SK-N-SH (cell line): ENCODE measurements around the gene LRMDA. TPM values are rescaled to one million over a fixed set of nuclear protein-coding genes. Genes with fewer than 3 reads are reported as not detected.

Experiments
- CTCF ChIA-PET: fragments of 300-600, 350-600 bp; formaldehyde crosslinking; extraction: SDS; loops from one replicate; lab custom pipeline; 2021; lab: Yijun Ruan, JAX
- POLR2A ChIA-PET: fragments of 350-600 bp; sonication (Branson Sonifier 250); formaldehyde crosslinking; extraction: SDS; loops from one replicate; lab custom pipeline; 2020; ENCODE audit warnings: antibody characterized with exemption, inconsistent platforms; lab: Yijun Ruan, JAX
- DNase-seq: peaks from one replicate; pipeline ENCODE4 v3.0.0; 2012
- H2AFZ ChIP-seq: fragments of 200-600 bp; sonication (generic); 2 replicates; pipeline ENCODE4 v1.8.1; 2016; ENCODE audit warnings: antibody characterized with exemption, mild to moderate bottlenecking, low read depth
- H3F3A ChIP-seq: fragments of 200-600 bp; sonication (generic); replicated peaks from 2 replicates; pipeline ENCODE3; 2016; ENCODE audit warnings: antibody characterized with exemption, mild to moderate bottlenecking; ENCODE audit not compliant: insufficient read depth
- H3K27ac ChIP-seq, 2 experiments: fragments of 200-500 bp in 1 of 2; fragments of 200-600 bp in 1 of 2; sonication (Bioruptor generic) in 1 of 2; sonication (generic), shearing (Covaris generic) in 1 of 2; 2 replicates each; pipeline versions ENCODE4 v1.5.1 to v1.6.1; 2014 to 2016; ENCODE audit warnings: low read depth in 2 of 2, inconsistent platforms in 1 of 2, low read length in 1 of 2, mild to moderate bottlenecking in 1 of 2, mixed read lengths in 1 of 2
- H3K27me3 ChIP-seq: fragments of 200-600 bp; sonication (generic), shearing (Covaris generic); 2 replicates; pipeline ENCODE4 v1.6.1; 2016; ENCODE audit warnings: mixed run types; ENCODE audit not compliant: insufficient read depth
- H3K36me3 ChIP-seq, 2 experiments: fragments of 200-500 bp in 1 of 2; fragments of 200-600 bp in 1 of 2; sonication (Bioruptor generic) in 1 of 2; sonication (generic) in 1 of 2; replicated peaks in 1 of 2; 2 replicates each; pipeline versions ENCODE3 to v1.5.1; 2014 to 2016; ENCODE audit warnings: low read length in 1 of 2, mild to moderate bottlenecking in 1 of 2; ENCODE audit not compliant: insufficient read depth in 2 of 2, control insufficient read depth in 1 of 2
- H3K4me1 ChIP-seq, 2 experiments: fragments of 200-500 bp in 1 of 2; fragments of 200-600 bp in 1 of 2; sonication (Bioruptor generic) in 1 of 2; sonication (generic), shearing (Covaris generic) in 1 of 2; 2 replicates each; pipeline versions ENCODE4 v1.5.1 to v1.6.1; 2014 to 2016; ENCODE audit warnings: low read depth in 1 of 2, low read length in 1 of 2, mixed run types in 1 of 2; ENCODE audit not compliant: insufficient read depth in 2 of 2, control insufficient read depth in 1 of 2
- H3K4me2 ChIP-seq: fragments of 200-600 bp; sonication (generic), shearing (Covaris generic); 2 replicates; pipeline ENCODE4 v1.6.1; 2017; ENCODE audit warnings: mixed run types
- H3K4me3 ChIP-seq, 2 experiments: fragments of 200-500 bp in 1 of 2; fragments of 200-600 bp in 1 of 2; sonication (Bioruptor generic) in 1 of 2; sonication (generic), shearing (Covaris generic) in 1 of 2; 2 replicates each; pipeline versions ENCODE4 v1.5.1 to v1.8.1; 2014 to 2016; ENCODE audit warnings: low read depth in 2 of 2, inconsistent platforms in 1 of 2, low read length in 1 of 2, mild to moderate bottlenecking in 1 of 2, mixed read lengths in 1 of 2, moderate library complexity in 1 of 2
- H3K79me2 ChIP-seq: fragments of 200-600 bp; sonication (generic); 2 replicates; pipeline ENCODE4 v1.8.1; 2017; ENCODE audit warnings: mild to moderate bottlenecking; ENCODE audit not compliant: insufficient read depth
- H3K9ac ChIP-seq: fragments of 200-600 bp; sonication (generic); 2 replicates; pipeline ENCODE4 v1.6.1; 2017; ENCODE audit warnings: mixed run types
- H3K9me2 ChIP-seq: fragments of 200-600 bp; sonication (generic); 2 replicates; pipeline ENCODE4 v1.6.1; 2017; ENCODE audit warnings: mixed run types
- H3K9me3 ChIP-seq: fragments of 200-600 bp; sonication (generic); 2 replicates; pipeline ENCODE4 v1.6.1; 2017; ENCODE audit warnings: mixed run types, mild to moderate bottlenecking, moderate library complexity
- H4K20me1 ChIP-seq: fragments of 200-600 bp; sonication (generic); 2 replicates; pipeline ENCODE4 v1.6.1; 2017; ENCODE audit warnings: mild to moderate bottlenecking, mixed run types; ENCODE audit not compliant: insufficient read depth
- CHD2 ChIP-seq: fragments of 150-350 bp; IDR thresholded peaks from 2 replicates; pipeline ENCODE4 v1.6.1; 2018; ENCODE audit warnings: low read length; ENCODE audit not compliant: partially characterized antibody
- EP300 ChIP-seq, 2 experiments: IDR thresholded peaks; 2 replicates each; pipeline versions ENCODE4 v1.4.0 to v1.6.1; 2012; ENCODE audit warnings: borderline replicate concordance in 1 of 2, low read depth in 1 of 2, low read length in 1 of 2
- FOXJ3 ChIP-seq: sonication (generic); formaldehyde crosslinking; IDR thresholded peaks from 2 replicates; pipeline ENCODE4 v1.5.1; 2020; ENCODE audit warnings: mild to moderate bottlenecking, missing genetic modification reagents
- GABPA ChIP-seq: IDR thresholded peaks from 2 replicates; pipeline ENCODE4 v1.4.0; 2012; ENCODE audit warnings: low read depth, mild to moderate bottlenecking
- GATA2 ChIP-seq: sonication (generic); formaldehyde crosslinking; IDR thresholded peaks from 2 replicates; pipeline ENCODE4 v1.5.0; 2020; ENCODE audit warnings: mild to moderate bottlenecking, missing genetic modification reagents
- MXI1 ChIP-seq: IDR thresholded peaks from 2 replicates; pipeline ENCODE4 v1.6.1; 2012; ENCODE audit warnings: mild to moderate bottlenecking, low read depth, low read length, improper control_type of control experiment
- RXRA ChIP-seq: IDR thresholded peaks from 2 replicates; pipeline ENCODE4 v1.4.0; 2012; ENCODE audit warnings: low read depth, mild to moderate bottlenecking, borderline replicate concordance
- TCF12 ChIP-seq: IDR thresholded peaks from 2 replicates; pipeline ENCODE4 v1.4.0; 2012
- TEAD4 ChIP-seq: IDR thresholded peaks from 2 replicates; pipeline ENCODE4 v1.4.0; 2012; ENCODE audit warnings: mild to moderate bottlenecking, borderline replicate concordance; ENCODE audit not compliant: insufficient read depth
- YY1 ChIP-seq: IDR thresholded peaks from 2 replicates; pipeline ENCODE4 v1.4.0; 2012; ENCODE audit warnings: low read depth, mild to moderate bottlenecking
- WGBS: methylation state at CpG from one replicate; pipeline ENCODE4 v1.1.6; 2017; ENCODE audit warnings: low lambda C conversion rate; 5-methylcytosine and 5-hydroxymethylcytosine counted together
- polyA plus RNA-seq, 3 experiments: library from polyadenylated mRNA; depleted of rRNA; stranded (reverse); fragments of >200 nt; gene quantifications; 2 replicates each; pipeline ENCODE4 v1.2.3, GENCODE V29; 2012
- TF ChIP-seq, protein P1 (sequence below): fragments of 150-350 bp; IDR thresholded peaks from 2 replicates; pipeline ENCODE4 v1.6.1; 2017; ENCODE audit warnings: antibody characterized with exemption, low read length, low read depth, borderline replicate concordance
- TF ChIP-seq, protein P2 (sequence below): IDR thresholded peaks from 2 replicates; pipeline ENCODE4; 2012
- TF ChIP-seq, protein P3 (sequence below): IDR thresholded peaks from 2 replicates; pipeline ENCODE4 v1.4.0; 2012; ENCODE audit warnings: low read depth, borderline replicate concordance
- TF ChIP-seq, protein P4 (sequence below): fragments of 150-350 bp; IDR thresholded peaks from 2 replicates; pipeline ENCODE4 v1.6.1; 2016; ENCODE audit warnings: mild to moderate bottlenecking, low read depth, low read length

LRMDA gene
- polyA plus RNA-seq, 1 of the 3 experiments (the other 2 are of a cell fraction), result 0.95 TPM

DNA sequence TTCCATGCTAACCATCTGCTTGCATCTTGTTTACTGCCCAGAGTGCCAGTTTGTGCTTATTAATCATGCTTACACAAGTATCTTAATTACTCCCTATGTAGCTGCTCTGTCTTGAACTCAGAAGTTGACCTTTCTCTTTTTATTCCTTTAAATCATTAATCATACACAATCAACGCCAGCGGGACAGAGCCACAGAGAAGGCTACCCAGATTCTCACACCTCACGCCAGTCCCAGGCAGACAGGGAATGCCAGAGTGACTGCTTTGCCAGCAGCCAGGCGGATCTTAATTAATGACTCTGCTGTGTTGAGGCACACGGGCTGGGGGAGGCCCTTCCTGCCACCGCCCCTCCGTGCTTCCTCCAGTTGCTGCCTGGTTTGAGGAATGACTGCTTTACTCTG is 229.4 kb downstream of the LRMDA start:
- 93% methylated on average over 5 of the region's 7 CpGs for WGBS
- no peaks in the 10 kb centered on the region for H3K27me3 ChIP-seq
- DNase-seq, result peak; percentile 13
- H3K9me2 ChIP-seq, result no peaks in the 10 kb centered on the region
- ChIA-PET CTCF (no interaction called here), POLR2A (no interaction called here)
- no peak overlapping the region for H2AFZ ChIP-seq
- no peak overlapping the region for H3K4me2 ChIP-seq
- H3K9me3 ChIP-seq, result no peaks in the 10 kb centered on the region
- H3K36me3 ChIP-seq, result no peaks in the 10 kb centered on the region
- peaks cover 0 to under 1% of the 10 kb centered on the region in 2 experiments; a peak in 1 of 4 replicates for H3K4me1 ChIP-seq
- H3K27ac ChIP-seq, result no peak overlapping the region
- TF ChIP-seq, protein P1, sequence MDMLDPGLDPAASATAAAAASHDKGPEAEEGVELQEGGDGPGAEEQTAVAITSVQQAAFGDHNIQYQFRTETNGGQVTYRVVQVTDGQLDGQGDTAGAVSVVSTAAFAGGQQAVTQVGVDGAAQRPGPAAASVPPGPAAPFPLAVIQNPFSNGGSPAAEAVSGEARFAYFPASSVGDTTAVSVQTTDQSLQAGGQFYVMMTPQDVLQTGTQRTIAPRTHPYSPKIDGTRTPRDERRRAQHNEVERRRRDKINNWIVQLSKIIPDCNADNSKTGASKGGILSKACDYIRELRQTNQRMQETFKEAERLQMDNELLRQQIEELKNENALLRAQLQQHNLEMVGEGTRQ, result no peak
- TF ChIP-seq GATA2, result no peak
- no peaks in the 10 kb centered on the region for H3K79me2 ChIP-seq
- H3F3A ChIP-seq, result no peaks in the 10 kb centered on the region
- no peak overlapping the region for H3K9ac ChIP-seq
- H4K20me1 ChIP-seq, result no peaks in the 10 kb centered on the region
- no peak overlapping the region for H3K4me3 ChIP-seq

DNA sequence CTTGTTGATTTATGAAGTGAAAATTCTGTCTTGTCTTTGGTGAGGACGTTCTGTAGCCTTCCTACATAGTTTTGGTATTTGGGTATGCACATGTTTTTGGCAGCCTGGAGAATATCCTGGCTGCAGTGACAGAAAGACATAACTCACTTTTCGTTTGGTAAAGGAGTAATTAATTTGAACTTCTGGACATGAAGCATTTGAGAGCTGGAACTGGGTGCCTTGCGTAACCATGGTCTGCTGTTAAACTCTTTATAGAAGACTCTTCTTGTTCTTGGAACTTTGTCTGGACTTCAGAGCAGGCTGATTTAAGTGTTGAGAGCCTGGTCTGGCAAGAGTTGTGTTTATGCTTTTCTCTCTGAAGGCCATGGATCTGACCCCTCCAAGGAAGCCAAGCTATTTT is 231.3 kb downstream of the LRMDA start:
- Histone ChIP-seq H3F3A (no peaks in the 10 kb centered on the region), H3K9ac (no peak overlapping the region), H3K9me3 (no peaks in the 10 kb centered on the region), H3K36me3 (no peaks in the 10 kb centered on the region), H3K79me2 (no peaks in the 10 kb centered on the region), H3K9me2 (no peaks in the 10 kb centered on the region), H3K4me2 (no peak overlapping the region), H3K27ac (no peak overlapping the region), H3K4me1 (no peaks in the 10 kb centered on the region; a peak in 1 of 4 replicates), H3K27me3 (no peaks in the 10 kb centered on the region), H2AFZ (no peak overlapping the region), H3K4me3 (no peak overlapping the region), H4K20me1 (no peaks in the 10 kb centered on the region)
- DNase-seq, result no peak
- TF ChIP-seq, protein P2, sequence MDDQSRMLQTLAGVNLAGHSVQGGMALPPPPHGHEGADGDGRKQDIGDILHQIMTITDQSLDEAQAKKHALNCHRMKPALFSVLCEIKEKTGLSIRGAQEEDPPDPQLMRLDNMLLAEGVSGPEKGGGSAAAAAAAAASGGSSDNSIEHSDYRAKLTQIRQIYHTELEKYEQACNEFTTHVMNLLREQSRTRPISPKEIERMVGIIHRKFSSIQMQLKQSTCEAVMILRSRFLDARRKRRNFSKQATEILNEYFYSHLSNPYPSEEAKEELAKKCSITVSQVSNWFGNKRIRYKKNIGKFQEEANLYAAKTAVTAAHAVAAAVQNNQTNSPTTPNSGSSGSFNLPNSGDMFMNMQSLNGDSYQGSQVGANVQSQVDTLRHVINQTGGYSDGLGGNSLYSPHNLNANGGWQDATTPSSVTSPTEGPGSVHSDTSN, result peak; percentile 59; the same call in 1 of the 2 replicates
- no peak for TF ChIP-seq EP300 (IDR thresholded peaks at IDR 0.05; ENCODE audit: borderline replicate concordance in 1 of 2, low read depth in 1 of 2, low read length in 1 of 2)
- TF ChIP-seq TCF12, result peak; percentile 54
- CTCF ChIA-PET, result interaction anchor here (0.8 to 1.4 kb wide), 2 partner anchors 9 to 18 kb away, joined by 3 to 7 read pairs; no protein-coding TSS in a partner anchor
- POLR2A ChIA-PET, result no interaction called here
- 50% methylated on average over 3 of the region's 3 CpGs for WGBS

DNA sequence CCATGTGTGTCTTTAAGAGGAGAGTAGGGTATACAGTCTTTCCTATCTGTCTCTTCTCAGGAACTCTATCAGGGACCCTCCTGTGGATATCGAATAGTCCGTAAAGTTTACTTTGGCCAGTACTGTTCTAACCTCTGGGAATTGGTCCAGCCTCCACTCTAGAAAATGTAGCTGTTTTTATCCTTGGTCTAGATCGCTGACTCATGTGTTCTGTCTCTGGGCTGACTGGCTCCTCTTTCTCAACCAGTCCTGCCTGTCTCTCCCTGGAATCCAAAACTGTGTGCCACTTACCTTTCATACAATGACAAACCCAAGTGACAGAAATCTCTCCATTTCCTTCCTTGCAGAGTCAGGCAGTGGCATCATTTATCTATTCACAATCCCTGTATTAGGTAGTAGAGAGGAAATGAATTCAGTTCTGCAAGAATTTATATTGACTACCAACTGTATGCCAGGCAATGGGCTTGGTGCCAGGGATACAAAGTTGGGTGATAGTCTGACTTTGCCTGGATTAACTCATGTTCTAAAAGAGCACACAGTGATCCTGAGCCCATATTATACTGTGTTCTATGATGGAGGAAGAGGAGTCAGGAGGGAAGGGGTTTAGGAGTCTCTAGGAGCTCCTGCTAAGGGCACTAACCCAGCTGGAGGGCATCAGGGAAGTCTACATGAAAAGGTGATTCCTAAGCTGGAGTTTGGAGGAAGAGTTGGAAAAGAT is 232.7 kb downstream of the LRMDA start:
- ChIA-PET CTCF (interaction anchor here (1.4 kb wide), 1 partner anchor 14 kb away, joined by 3 read pairs; no protein-coding TSS in a partner anchor), POLR2A (no interaction called here)
- Histone ChIP-seq H3K4me2 (no peak overlapping the region), H2AFZ (no peak overlapping the region), H3K4me1 (no peaks in the 10 kb centered on the region; a peak in 1 of 4 replicates), H3K27me3 (no peaks in the 10 kb centered on the region), H3F3A (no peaks in the 10 kb centered on the region), H4K20me1 (no peaks in the 10 kb centered on the region), H3K36me3 (no peaks in the 10 kb centered on the region), H3K4me3 (no peak overlapping the region), H3K27ac (no peak overlapping the region), H3K9me3 (no peaks in the 10 kb centered on the region), H3K9ac (no peak overlapping the region), H3K9me2 (no peaks in the 10 kb centered on the region), H3K79me2 (no peaks in the 10 kb centered on the region)
- 78% methylated on average over 3 of the region's 3 CpGs for WGBS
- DNase-seq, result no peak
- TF ChIP-seq TCF12 (no peak), MXI1 (no peak), FOXJ3 (CRISPR knock-in tag) (no peak), GATA2 (no peak), RXRA (no peak), CHD2 (no peak), YY1 (no peak), GABPA (no peak), TEAD4 (no peak)
- TF ChIP-seq, protein P3, sequence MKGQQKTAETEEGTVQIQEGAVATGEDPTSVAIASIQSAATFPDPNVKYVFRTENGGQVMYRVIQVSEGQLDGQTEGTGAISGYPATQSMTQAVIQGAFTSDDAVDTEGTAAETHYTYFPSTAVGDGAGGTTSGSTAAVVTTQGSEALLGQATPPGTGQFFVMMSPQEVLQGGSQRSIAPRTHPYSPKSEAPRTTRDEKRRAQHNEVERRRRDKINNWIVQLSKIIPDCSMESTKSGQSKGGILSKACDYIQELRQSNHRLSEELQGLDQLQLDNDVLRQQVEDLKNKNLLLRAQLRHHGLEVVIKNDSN, result no peak
- TF ChIP-seq, protein P4, sequence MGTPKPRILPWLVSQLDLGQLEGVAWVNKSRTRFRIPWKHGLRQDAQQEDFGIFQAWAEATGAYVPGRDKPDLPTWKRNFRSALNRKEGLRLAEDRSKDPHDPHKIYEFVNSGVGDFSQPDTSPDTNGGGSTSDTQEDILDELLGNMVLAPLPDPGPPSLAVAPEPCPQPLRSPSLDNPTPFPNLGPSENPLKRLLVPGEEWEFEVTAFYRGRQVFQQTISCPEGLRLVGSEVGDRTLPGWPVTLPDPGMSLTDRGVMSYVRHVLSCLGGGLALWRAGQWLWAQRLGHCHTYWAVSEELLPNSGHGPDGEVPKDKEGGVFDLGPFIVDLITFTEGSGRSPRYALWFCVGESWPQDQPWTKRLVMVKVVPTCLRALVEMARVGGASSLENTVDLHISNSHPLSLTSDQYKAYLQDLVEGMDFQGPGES, result no peak
- TF ChIP-seq, protein P1, result no peak
